CD4-positive, alpha-beta T cell treated with Interleukin-21 for 1 hour (primary cell): Measurements from ENCODE around the gene ECHDC3.
"Not testable (repeated sequence)": the region's sequence is repeated elsewhere in the genome, so short reads cannot be mapped to it uniquely, and the experiment has no call there.

Experiments used
- DNase-seq: peaks from one replicate; pipeline ENCODE4 v3.0.0-alpha.2; 2020

The ECHDC3 gene

GRCh38 chr10:11716686-11717085, 25.5 kb upstream of the ECHDC3 start:
- no peak for DNase-seq

- DNase-seq, result no peak
Measured at GRCh38 chr10:11719496-11720259, 22.5 kb upstream of the ECHDC3 start.

DNA sequence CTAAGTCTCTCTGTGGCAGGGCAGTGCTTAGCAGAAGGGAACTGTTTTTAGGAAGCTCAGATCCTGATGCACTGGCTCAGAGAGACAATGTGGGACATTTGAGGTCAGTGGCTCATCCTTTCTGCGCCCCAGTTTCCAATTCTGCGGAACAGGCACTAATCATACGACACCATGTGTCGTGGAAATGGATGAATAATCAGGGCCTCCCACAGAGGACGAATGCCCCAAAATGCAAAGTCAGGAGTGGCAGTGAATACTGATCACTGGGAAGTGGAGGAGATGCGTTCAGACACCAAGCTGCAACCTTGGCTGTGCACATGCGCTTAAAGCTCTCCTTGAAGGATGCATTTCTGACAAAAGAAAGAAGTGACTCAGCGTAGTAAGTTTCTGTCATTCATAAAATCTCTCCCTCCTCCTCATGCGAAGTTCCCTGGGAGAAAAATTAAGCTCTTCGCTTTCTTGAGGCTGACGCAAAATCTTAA, 21.9 kb upstream of the ECHDC3 start:
- no peak for DNase-seq

GRCh38 chr10:11721806-11722205, 20.4 kb upstream of the ECHDC3 start:
- DNase-seq, result no peak

- DNase-seq, result no peak
Measured at GRCh38 chr10:11723359-11723758, 18.8 kb upstream of the ECHDC3 start.

DNA sequence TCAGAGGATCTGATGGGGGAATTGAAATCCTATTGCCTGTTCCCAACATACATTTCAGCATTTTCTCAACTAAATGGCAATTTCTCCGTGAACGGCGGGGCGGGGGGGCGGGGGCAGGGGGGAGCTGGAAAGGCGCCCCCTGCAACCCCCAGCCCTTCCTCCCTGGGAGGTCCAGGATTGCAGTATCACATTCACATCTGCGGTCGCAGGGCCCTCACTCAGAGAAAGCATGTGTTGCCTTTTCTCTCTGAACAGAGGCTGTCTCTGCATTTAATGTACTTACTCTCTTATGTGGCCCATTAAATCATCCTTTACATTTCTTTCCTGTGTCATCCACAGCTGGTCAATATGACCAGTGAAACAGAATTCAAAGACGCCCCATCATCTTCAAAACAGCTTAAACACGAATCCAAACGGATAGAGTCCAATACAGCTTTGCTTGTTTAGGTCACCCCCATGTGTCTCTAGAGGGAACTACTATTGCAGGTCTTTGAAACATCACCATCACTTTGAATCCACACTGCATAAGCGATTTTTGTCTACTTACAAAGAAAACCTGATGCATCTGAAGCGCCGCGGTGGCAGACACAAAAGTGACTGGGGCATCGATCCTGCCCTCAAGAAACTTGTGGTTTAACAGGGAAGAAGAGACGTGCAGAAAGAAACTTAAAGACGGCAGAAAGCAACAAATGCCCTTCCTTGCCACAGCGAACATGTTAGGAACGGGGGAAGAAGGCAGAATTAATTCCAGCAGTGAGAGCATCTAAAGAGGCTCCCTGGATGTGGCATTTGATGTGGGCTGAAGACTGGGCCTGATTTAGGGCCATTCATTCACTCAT, 17.0 kb upstream of the ECHDC3 start:
- DNase-seq, result peak; percentile 38

- no peak for DNase-seq
Measured at GRCh38 chr10:11725912-11726311, 16.3 kb upstream of the ECHDC3 start.

- no peak for DNase-seq
Measured at GRCh38 chr10:11727563-11727962, 14.6 kb upstream of the ECHDC3 start.

- DNase-seq, result no peak
Measured at GRCh38 chr10:11728353-11728752, 13.8 kb upstream of the ECHDC3 start.

DNA sequence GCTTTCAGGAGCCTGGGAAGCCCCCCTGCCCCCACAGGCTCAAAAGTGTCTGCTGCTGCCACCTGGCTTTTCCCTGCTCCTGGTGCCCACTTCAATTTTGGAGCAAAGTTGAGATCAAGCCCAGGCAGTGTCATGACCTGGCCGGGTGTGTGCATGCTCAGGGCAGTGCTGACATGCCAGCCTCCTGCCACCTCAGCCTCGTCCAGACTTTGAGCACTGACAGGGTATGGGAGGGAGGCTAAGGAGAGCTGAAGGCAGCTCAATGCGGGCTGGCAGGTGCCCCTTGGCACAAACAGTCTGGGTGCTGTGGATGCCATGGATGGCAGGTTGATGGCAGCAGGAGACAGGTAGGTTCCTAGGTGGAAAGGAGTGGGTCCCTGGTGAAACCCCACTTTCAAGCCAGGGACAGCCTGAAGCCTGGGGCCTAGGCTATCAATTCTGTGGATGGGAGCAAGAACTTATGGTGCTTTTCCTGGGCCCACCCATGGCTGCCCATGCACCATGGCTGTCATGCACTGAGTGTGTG, 12.3 kb upstream of the ECHDC3 start:
- no peak for DNase-seq

DNA sequence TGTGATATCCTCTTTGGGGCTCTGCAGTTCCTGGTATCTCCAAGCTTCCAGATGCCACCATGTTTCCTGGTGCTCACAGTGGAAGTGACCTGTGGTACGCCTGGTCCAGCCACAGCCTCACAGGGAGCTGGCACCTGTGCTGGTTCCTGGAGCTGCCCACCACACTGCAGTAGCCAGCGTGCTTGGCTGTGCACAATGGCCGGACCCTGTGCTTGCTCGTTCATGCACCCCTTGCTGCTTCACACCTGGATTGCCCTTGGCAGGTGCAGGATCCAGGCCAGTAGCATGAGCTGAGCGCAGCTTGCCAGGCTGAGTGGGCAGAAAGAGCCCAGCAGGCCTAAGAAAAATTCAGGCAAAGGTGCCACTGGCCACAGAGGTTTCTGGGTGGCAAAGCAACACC, 11.4 kb upstream of the ECHDC3 start:
- no peak for DNase-seq

DNA sequence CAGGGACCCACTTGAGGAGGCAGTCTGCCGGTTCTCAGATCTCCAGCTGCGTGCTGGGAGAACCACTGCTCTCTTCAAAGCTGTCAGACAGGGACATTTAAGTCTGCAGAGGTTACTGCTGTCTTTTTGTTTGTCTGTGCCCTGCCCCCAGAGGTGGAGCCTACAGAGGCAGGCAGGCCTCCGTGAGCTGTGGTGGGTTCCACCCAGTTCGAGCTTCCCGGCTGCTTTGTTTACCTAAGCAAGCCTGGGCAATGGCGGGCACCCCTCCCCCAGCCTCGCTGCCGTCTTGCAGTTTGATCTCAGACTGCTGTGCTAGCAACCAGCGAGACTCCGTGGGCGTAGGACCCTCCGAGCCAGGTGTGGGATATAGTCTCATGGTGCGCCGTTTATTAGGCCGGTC, 5.4 kb upstream of the ECHDC3 start:
- DNase-seq, result not testable (repeated sequence)

- DNase-seq, result not testable (repeated sequence)
Measured at GRCh38 chr10:11737258-11738032, 4.7 kb upstream of the ECHDC3 start.

DNA sequence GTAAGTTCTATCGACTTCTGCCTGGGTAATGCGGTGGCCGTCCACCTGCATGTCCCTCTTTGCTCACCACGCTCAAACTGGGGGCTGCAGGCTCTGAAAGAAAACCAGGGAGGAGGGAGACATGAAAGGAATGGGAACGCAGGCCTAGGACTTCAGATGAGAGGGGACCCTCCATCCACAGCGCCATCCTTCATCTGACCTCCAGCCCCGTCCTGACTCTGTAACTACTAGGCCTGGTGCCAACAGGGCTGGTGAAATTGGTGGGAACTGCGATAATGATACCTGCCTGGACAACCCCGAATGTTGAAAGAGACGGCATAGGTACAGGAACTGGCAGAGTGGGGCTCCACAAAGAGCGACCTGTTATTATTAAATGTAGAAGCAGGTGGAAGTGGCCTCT, 1.3 kb upstream of the ECHDC3 start:
- DNase-seq, result no peak

DNA sequence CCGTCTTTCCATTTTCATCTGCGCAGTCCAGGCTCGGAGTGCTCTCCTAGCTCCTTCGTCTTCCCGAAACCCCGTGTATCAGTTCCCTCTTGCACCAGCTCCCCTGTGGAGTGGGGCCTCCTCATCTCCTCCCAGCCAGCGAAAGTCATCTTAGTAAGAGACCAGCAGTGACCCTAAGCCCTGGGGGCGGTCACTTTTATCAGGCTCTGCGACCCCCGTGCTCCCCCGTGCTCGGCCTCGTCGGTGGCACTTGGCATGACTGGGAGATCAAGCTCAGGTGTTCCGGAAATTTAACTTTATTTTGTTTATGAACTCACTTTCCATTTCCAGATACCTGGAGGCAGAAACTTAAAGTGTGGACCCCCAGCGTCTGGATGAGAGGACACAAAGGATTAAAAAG, 574 bp upstream of the ECHDC3 start:
- no peak for DNase-seq

- DNase-seq, result no peak
Measured at GRCh38 chr10:11742779-11743298, 657 bp downstream of the ECHDC3 start.

DNA sequence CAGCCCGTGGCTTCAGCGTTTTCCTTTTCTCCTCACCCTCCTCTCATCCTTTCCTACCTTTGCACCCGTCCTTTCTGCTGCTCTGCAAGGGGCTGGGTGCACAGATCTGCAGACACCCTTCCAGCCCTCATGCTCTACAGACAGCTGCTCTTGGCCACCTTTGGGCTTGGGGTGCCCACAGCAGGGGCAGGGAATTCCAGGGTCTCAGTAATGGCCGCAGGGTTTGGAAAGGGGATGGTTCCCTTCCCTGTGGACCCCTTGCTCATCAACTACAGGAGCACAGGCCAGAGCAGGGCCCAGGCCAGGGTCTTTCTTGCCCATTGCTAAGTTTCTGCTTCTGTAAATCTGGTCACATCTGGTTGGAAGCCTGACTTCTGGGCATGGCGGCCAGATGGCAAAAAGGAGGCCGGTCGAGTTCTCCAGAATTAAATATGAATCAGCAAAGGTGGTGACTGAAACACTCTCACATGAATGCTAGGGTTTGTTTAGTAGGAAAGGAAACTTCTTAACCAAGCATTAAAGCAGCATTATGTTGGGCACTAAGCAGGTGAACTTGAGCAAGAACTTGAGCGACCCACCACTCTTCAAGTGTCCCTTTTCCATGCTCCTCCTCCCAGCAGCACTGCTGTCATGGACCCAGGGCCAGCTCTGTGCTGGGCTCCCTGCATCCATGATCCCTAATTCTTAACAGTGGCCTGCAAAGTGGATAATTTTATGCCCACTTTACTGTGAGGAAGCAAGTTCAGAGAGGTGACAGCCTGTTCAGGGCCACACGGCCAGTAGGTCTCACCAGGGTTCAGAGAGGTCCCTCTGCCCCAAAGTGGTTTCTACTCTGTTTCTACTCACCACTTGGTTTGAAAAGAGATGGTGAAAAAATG, 1.5 kb downstream of the ECHDC3 start:
- no peak for DNase-seq

- no peak for DNase-seq
Measured at GRCh38 chr10:11745045-11745444, 2.9 kb downstream of the ECHDC3 start.

- no peak for DNase-seq
Measured at GRCh38 chr10:11746883-11747539, 4.8 kb downstream of the ECHDC3 start.

- no peak for DNase-seq
Measured at GRCh38 chr10:11748866-11749265, 6.7 kb downstream of the ECHDC3 start.

GRCh38 chr10:11750420-11750819, 8.2 kb downstream of the ECHDC3 start:
- DNase-seq, result no peak
